CD4-positive, alpha-beta T cell (primary cell): ENCODE results near the gene NETO2. TPM values are rescaled to one million over a fixed set of nuclear protein-coding genes. Genes with fewer than 3 reads are reported as not detected.

Experiments used
- ATAC-seq: fragments of 200-7000 bp; cut with Tn5 transposase; one replicate; pipeline ENCODE4 v1.10.0; 2022; ENCODE audit warnings: mild to moderate bottlenecking; ENCODE audit not compliant: poor library complexity
- CTCF ChIA-PET: fragments of 350-600 bp; sonication (Branson Sonifier 250); formaldehyde crosslinking; loops from one replicate; lab custom pipeline; 2021; ENCODE audit warnings: antibody characterized with exemption, inconsistent platforms; lab: Charles Lee
- POLR2A ChIA-PET: fragments of 350-600 bp; sonication (Branson Sonifier 250); formaldehyde crosslinking; loops from one replicate; lab custom pipeline; 2021; ENCODE audit warnings: antibody characterized with exemption, inconsistent platforms; lab: Charles Lee
- DNase-seq, 14 experiments: peaks; one replicate each; pipeline ENCODE4 v3.0.0-alpha.2; 2013 to 2020; ENCODE audit warnings: mixed read lengths in 2 of 14
- H3K27ac ChIP-seq, 2 donors: one replicate each; pipeline versions ENCODE4 v1.5.1 to v1.7.0; 2013; ENCODE audit warnings: low read length in 2 of 2, low read depth in 1 of 2, mild to moderate bottlenecking in 1 of 2
- H3K27me3 ChIP-seq, 2 experiments: 1 replicate in 1 of 2; 2 replicates in 1 of 2; pipeline versions ENCODE4 v1.6.1 to v1.7.0; 2013; ENCODE audit warnings: low read length in 2 of 2, control low read depth in 1 of 2, mild to moderate bottlenecking in 1 of 2, moderate library complexity in 1 of 2; ENCODE audit not compliant: insufficient read depth in 2 of 2, control insufficient read depth in 1 of 2
- H3K36me3 ChIP-seq: one replicate; pipeline ENCODE4 v1.6.1; 2013; ENCODE audit warnings: low read length, control low read depth; ENCODE audit not compliant: insufficient read depth
- H3K4me1 ChIP-seq: one replicate; pipeline ENCODE4 v1.6.1; 2013; ENCODE audit warnings: low read length, control low read depth; ENCODE audit not compliant: insufficient read depth
- H3K4me3 ChIP-seq: one replicate; pipeline ENCODE4 v1.5.1; 2013; ENCODE audit warnings: mild to moderate bottlenecking, low read length, moderate library complexity
- H3K9me3 ChIP-seq, 2 experiments: 1 replicate in 1 of 2; 2 replicates in 1 of 2; pipeline versions ENCODE4 v1.6.1 to v1.7.0; 2013; ENCODE audit warnings: low read length in 2 of 2, mild to moderate bottlenecking in 2 of 2, control low read depth in 1 of 2, moderate library complexity in 1 of 2; ENCODE audit not compliant: control insufficient read depth in 1 of 2, insufficient read depth in 1 of 2
- H3K27ac Mint-ChIP-seq: one replicate; pipeline ENCODE4 v1.8.0; 2020; ENCODE audit warnings: mixed read lengths
- H3K27me3 Mint-ChIP-seq: one replicate; pipeline ENCODE4 v1.8.0; 2021; ENCODE audit warnings: mixed read lengths
- H3K36me3 Mint-ChIP-seq: one replicate; pipeline ENCODE4 v1.8.0; 2021; ENCODE audit warnings: low read depth, mixed read lengths
- H3K4me1 Mint-ChIP-seq: one replicate; pipeline ENCODE4 v1.8.0; 2021; ENCODE audit warnings: low read depth, mixed read lengths
- H3K4me3 Mint-ChIP-seq: one replicate; pipeline ENCODE4 v1.8.0; 2020; ENCODE audit warnings: mild to moderate bottlenecking, mixed read lengths
- H3K9me3 Mint-ChIP-seq: one replicate; pipeline ENCODE4 v1.8.0; 2020; ENCODE audit warnings: mixed read lengths
- CTCF ChIP-seq: fragments of 200-600 bp; IDR thresholded peaks from one replicate; pipeline ENCODE4 v1.8.0; 2022; ENCODE audit warnings: antibody characterized with exemption, mild to moderate bottlenecking
- intact Hi-C, 2 experiments: fragments of 100-400 bp; cut with DNase I in 1 of 2; cut with micrococcal nuclease in 1 of 2; formaldehyde crosslinking; loops; one replicate each; pipeline versions ENCODE4 v1.15.1 to v1.9.0; 2023 to 2025; cut with DNase I, micrococcal nuclease
- total RNA-seq, 174 experiments: library from RNA in 2 of 174; stranded (reverse) in 2 of 174; gene quantifications; one replicate each; pipeline ENCODE4 v1.2.3 and lab custom pipeline; 2021 to 2026

Gene NETO2
- total RNA-seq, 2 experiments from 2014 or later: 1.8 to 1.9 TPM

- TF ChIP-seq CTCF: no peak
- no peaks in the 10 kb centered on the region for H3K4me1 Mint-ChIP-seq
- H3K27ac Mint-ChIP-seq: no peak overlapping the region
- no peaks in the 10 kb centered on the region for H3K9me3 Mint-ChIP-seq
- intact Hi-C loops: no loop called here
- no peaks in the 10 kb centered on the region for H3K27me3 Mint-ChIP-seq
- Histone ChIP-seq H3K27ac (no peak overlapping the region), H3K9me3 (no peaks in the 10 kb centered on the region), H3K4me1 (no peaks in the 10 kb centered on the region), H3K27me3 (no peaks in the 10 kb centered on the region), H3K4me3 (no peak overlapping the region), H3K36me3 (peaks cover 31% of the 10 kb centered on the region)
- ATAC-seq (no peak), DNase-seq (no peak)
- CTCF ChIA-PET: interaction anchor here (1.0 to 1.2 kb wide), 2 partner anchors 14 to 124 kb away, joined by 3 read pairs; no protein-coding TSS in a partner anchor
- POLR2A ChIA-PET: no interaction called here
- no peak overlapping the region for H3K4me3 Mint-ChIP-seq
- peaks cover 52% of the 10 kb centered on the region for H3K36me3 Mint-ChIP-seq
These were observed 17.7 kb upstream of the NETO2 start for GRCh38 chr16:47161464-47161863.

- ChIA-PET CTCF (no interaction called here), POLR2A (interaction anchor here (0.7 kb wide), 1 partner anchor 358 kb away, joined by 3 read pairs; no protein-coding TSS in a partner anchor)
- intact Hi-C loops: no loop called here
- ATAC-seq (no peak), DNase-seq (no peak)
- H3K36me3 Mint-ChIP-seq: peaks cover 61% of the 10 kb centered on the region
- Histone ChIP-seq H3K36me3 (peaks cover 31% of the 10 kb centered on the region), H3K4me1 (no peaks in the 10 kb centered on the region), H3K9me3 (no peaks in the 10 kb centered on the region), H3K27ac (no peak overlapping the region), H3K27me3 (no peaks in the 10 kb centered on the region), H3K4me3 (no peak overlapping the region)
- no peak for TF ChIP-seq CTCF
- H3K4me3 Mint-ChIP-seq: no peak overlapping the region
- H3K27ac Mint-ChIP-seq: no peak overlapping the region
- no peaks in the 10 kb centered on the region for H3K9me3 Mint-ChIP-seq
- H3K4me1 Mint-ChIP-seq: no peaks in the 10 kb centered on the region
- H3K27me3 Mint-ChIP-seq: no peaks in the 10 kb centered on the region
These were observed 16.7 kb upstream of the NETO2 start for GRCh38 chr16:47160422-47160821.

GRCh38 chr16:47158992-47159391 is 15.2 kb upstream of the NETO2 start:
- TF ChIP-seq CTCF: no peak
- POLR2A ChIA-PET: no interaction called here
- Mint-ChIP-seq H3K4me3 (no peak overlapping the region), H3K27ac (no peak overlapping the region), H3K27me3 (no peaks in the 10 kb centered on the region), H3K9me3 (no peaks in the 10 kb centered on the region), H3K4me1 (no peaks in the 10 kb centered on the region), H3K36me3 (peaks cover 65% of the 10 kb centered on the region)
- no peak for DNase-seq
- H3K9me3 ChIP-seq: no peaks in the 10 kb centered on the region
- no peak overlapping the region for H3K27ac ChIP-seq
- no peak overlapping the region for H3K4me3 ChIP-seq
- intact Hi-C loops: no loop called here
- ATAC-seq: no peak
- no peaks in the 10 kb centered on the region for H3K4me1 ChIP-seq
- no peaks in the 10 kb centered on the region for H3K27me3 ChIP-seq
- CTCF ChIA-PET: interaction anchor here (1.2 kb wide), 1 partner anchor 14 kb away, joined by 3 read pairs; no protein-coding TSS in a partner anchor
- peaks cover 31% of the 10 kb centered on the region for H3K36me3 ChIP-seq
